C4-2B (cell line): Measurements from ENCODE around the gene FAT4.

Experiments used
- CTCF ChIP-seq: fragments of 450-650 bp; conservative IDR thresholded peaks from 2 replicates; pipeline ENCODE4 v1.5.1; 2017; ENCODE audit warnings: mild to moderate bottlenecking
- ZFX ChIP-seq: fragments of 450-650 bp; IDR thresholded peaks from 2 replicates; pipeline ENCODE4 v1.6.1; 2017

GRCh38 chr4:125350470-125351135, 35.8 kb downstream of the FAT4 start:
- TF ChIP-seq CTCF (no peak), ZFX (no peak)
